Progenitor cell of endocrine pancreas (in vitro differentiated cells): Measurements from ENCODE around the gene FAM114A1. TPM values are rescaled to one million over a fixed set of nuclear protein-coding genes. Genes with fewer than 3 reads are reported as not detected.

Source experiments
- DNase-seq: peaks from one replicate; pipeline ENCODE4 v3.0.0; 2021; ENCODE audit warnings: low spot score; ENCODE audit not compliant: unreplicated experiment
- H3K27ac Mint-ChIP-seq: 2 replicates; pipeline ENCODE4 v1.8.0; 2021; ENCODE audit warnings: mild to moderate bottlenecking, moderate library complexity, mixed read lengths
- H3K27me3 Mint-ChIP-seq: 2 replicates; pipeline ENCODE4 v1.8.0; 2021; ENCODE audit warnings: mixed read lengths
- H3K36me3 Mint-ChIP-seq: 2 replicates; pipeline ENCODE4 v1.8.0; 2022; ENCODE audit warnings: mixed read lengths; ENCODE audit not compliant: insufficient read depth
- H3K4me1 Mint-ChIP-seq: 2 replicates; pipeline ENCODE4 v1.8.0; 2021; ENCODE audit warnings: low read depth, mixed read lengths
- H3K4me3 Mint-ChIP-seq: 2 replicates; pipeline ENCODE4 v1.8.0; 2021; ENCODE audit warnings: low read depth, mild to moderate bottlenecking, moderate library complexity, mixed read lengths
- H3K9me3 Mint-ChIP-seq: 2 replicates; pipeline ENCODE4 v1.8.0; 2021; ENCODE audit warnings: low read depth, mixed read lengths
- CTCF ChIP-seq: fragments of 200-600 bp; sonication (generic); IDR thresholded peaks from one replicate; pipeline ENCODE4 v1.5.0; 2021; ENCODE audit warnings: antibody characterized with exemption, mild to moderate bottlenecking; ENCODE audit not compliant: unreplicated experiment
- total RNA-seq: library from RNA; stranded (reverse); gene quantifications from 2 replicates; pipeline ENCODE4 v1.2.1, GENCODE V29; 2021

FAM114A1 gene
- total RNA-seq, 1 donor from 2014 or later = 32.6 TPM

GRCh38 chr4:38902221-38902620, 34.6 kb downstream of the FAM114A1 start:
- H3K27ac Mint-ChIP-seq = no peak overlapping the region
- no peak for DNase-seq
- no peak for TF ChIP-seq CTCF
- peaks cover 9% of the 10 kb centered on the region for H3K36me3 Mint-ChIP-seq
- no peaks in the 10 kb centered on the region for H3K9me3 Mint-ChIP-seq
- H3K4me3 Mint-ChIP-seq = no peak overlapping the region
- no peaks in the 10 kb centered on the region for H3K27me3 Mint-ChIP-seq
- peaks cover 35% of the 10 kb centered on the region for H3K4me1 Mint-ChIP-seq

GRCh38 chr4:38902695-38903094, 35.1 kb downstream of the FAM114A1 start:
- no peak overlapping the region for H3K4me3 Mint-ChIP-seq
- H3K9me3 Mint-ChIP-seq = no peaks in the 10 kb centered on the region
- TF ChIP-seq CTCF = peak; percentile 55
- H3K27me3 Mint-ChIP-seq = no peaks in the 10 kb centered on the region
- no peak overlapping the region for H3K27ac Mint-ChIP-seq
- peaks cover 9% of the 10 kb centered on the region for H3K36me3 Mint-ChIP-seq
- DNase-seq = no peak
- peaks cover 35% of the 10 kb centered on the region for H3K4me1 Mint-ChIP-seq

- peak overlapping the region; percentile 82 for H3K27ac Mint-ChIP-seq
- H3K4me3 Mint-ChIP-seq = peak overlapping the region; percentile 28
- peaks cover 7% of the 10 kb centered on the region for H3K36me3 Mint-ChIP-seq
- no peak for TF ChIP-seq CTCF
- no peaks in the 10 kb centered on the region for H3K27me3 Mint-ChIP-seq
- no peaks in the 10 kb centered on the region for H3K9me3 Mint-ChIP-seq
- H3K4me1 Mint-ChIP-seq = peaks cover 35% of the 10 kb centered on the region
- DNase-seq = no peak
Measured at GRCh38 chr4:38904090-38904666, 36.6 kb downstream of the FAM114A1 start.

- no peak for TF ChIP-seq CTCF
- Mint-ChIP-seq H3K9me3 (no peaks in the 10 kb centered on the region), H3K36me3 (peaks cover 12% of the 10 kb centered on the region), H3K27ac (peak overlapping the region; percentile 78), H3K4me1 (peaks cover 35% of the 10 kb centered on the region), H3K4me3 (peak overlapping the region; percentile 28), H3K27me3 (no peaks in the 10 kb centered on the region)
- no peak for DNase-seq
Measured at GRCh38 chr4:38904682-38905081, 37.1 kb downstream of the FAM114A1 start.

DNA sequence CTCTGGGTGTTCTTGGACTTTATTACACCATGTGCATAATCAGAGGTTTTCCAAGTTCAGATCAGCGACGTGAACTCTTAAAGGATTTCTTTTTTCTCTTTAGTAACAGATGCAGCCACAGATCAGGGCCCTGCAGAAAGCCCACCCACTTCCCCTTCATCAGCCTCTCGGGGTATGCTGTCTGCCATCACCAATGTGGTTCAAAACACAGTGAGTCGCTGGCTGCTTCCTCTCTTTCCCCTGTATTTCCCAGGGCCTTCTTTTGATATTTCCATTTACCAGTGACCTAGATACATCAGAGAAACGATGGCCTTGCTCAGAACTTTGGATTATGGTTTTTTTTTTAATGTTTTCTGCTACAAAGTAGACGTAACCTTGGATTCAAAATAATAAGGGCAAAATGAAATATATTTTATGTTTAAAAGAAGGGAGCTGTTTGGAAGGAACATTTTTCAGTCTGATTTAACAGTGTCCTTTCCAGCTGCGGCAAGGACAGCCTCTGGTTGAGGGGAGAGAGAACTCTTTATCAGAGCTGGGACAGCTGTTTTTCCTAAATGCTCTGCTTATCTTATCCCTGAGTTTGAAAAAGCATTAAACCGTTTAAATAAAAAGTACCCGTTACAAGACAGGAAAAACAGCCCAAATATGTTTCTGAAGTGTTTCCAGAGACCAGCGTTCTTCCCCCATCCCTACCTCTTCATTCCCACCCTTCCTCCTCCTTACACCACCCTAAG, 38.2 kb downstream of the FAM114A1 start:
- Mint-ChIP-seq H3K4me1 (peaks cover 35% of the 10 kb centered on the region), H3K27ac (peak overlapping the region; percentile 67), H3K4me3 (no peak overlapping the region), H3K36me3 (peaks cover 18% of the 10 kb centered on the region), H3K9me3 (no peaks in the 10 kb centered on the region), H3K27me3 (no peaks in the 10 kb centered on the region)
- DNase-seq = no peak
- no peak for TF ChIP-seq CTCF
